ENCODE measurements around the gene AJAP1. TPM values are rescaled to one million over a fixed set of nuclear protein-coding genes. Genes with fewer than 3 reads are reported as not detected.

Gene AJAP1
- total and polyA plus RNA-seq, 12 donors, result 0.07 to 2.2 (median 0.44) TPM

GRCh38 chr1:4631321-4631720, 23.1 kb upstream of the AJAP1 start:
- Histone ChIP-seq H3K36me3 (replicated peaks in 1 of 2) (no peaks in the 10 kb centered on the region), H3K4me3 (no peak overlapping the region), H3K27me3 (no peaks in the 10 kb centered on the region), H3K9me3 (replicated peaks in 1 of 3) (no peaks in the 10 kb centered on the region), H3K4me1 (replicated peaks in 1 of 2) (no peaks in the 10 kb centered on the region), H3K27ac (no peak overlapping the region)
- no peak for TF ChIP-seq CTCF (IDR thresholded peaks at IDR 0.05)
- TF ChIP-seq POLR2A (IDR thresholded peaks at IDR 0.05), result no peak
- intact Hi-C loops (cut with DNase I), result no loop called here
- no peak for DNase-seq
- 50 to 78% (median 62%) methylated on average over 2 to 5 of the region's 5 CpGs for WGBS, 4 donors

GRCh38 chr1:4633346-4633745, 21.1 kb upstream of the AJAP1 start:
- WGBS, 4 donors, result 77 to 91% (median 85%) methylated on average over 6 to 9 of the region's 9 CpGs
- intact Hi-C loops (cut with DNase I), result no loop called here
- no peaks in the 10 kb centered on the region for H3K4me1 ChIP-seq (replicated peaks in 1 of 2)
- no peaks in the 10 kb centered on the region for H3K36me3 ChIP-seq (replicated peaks in 1 of 2)
- H3K27ac ChIP-seq, result no peak overlapping the region
- H3K9me3 ChIP-seq (replicated peaks in 1 of 3), result no peaks in the 10 kb centered on the region
- H3K4me3 ChIP-seq, result no peak overlapping the region
- H3K27me3 ChIP-seq, result no peaks in the 10 kb centered on the region
- DNase-seq, result no peak
- TF ChIP-seq POLR2A (IDR thresholded peaks at IDR 0.05) (no peak), CTCF (IDR thresholded peaks at IDR 0.05) (no peak)

- DNase-seq, result no peak
- Histone ChIP-seq H3K27me3 (no peaks in the 10 kb centered on the region), H3K36me3 (replicated peaks in 1 of 2) (no peaks in the 10 kb centered on the region), H3K4me1 (replicated peaks in 1 of 2) (no peaks in the 10 kb centered on the region), H3K9me3 (replicated peaks in 1 of 3) (no peaks in the 10 kb centered on the region), H3K27ac (no peak overlapping the region), H3K4me3 (no peak overlapping the region)
- TF ChIP-seq CTCF (IDR thresholded peaks at IDR 0.05), result no peak
- no peak for TF ChIP-seq POLR2A (IDR thresholded peaks at IDR 0.05)
- intact Hi-C loops (cut with DNase I), result no loop called here
- WGBS, 4 donors, result 71 to 77% (median 73%) methylated on average over 12 to 14 of the region's 14 CpGs
These were observed 20.1 kb upstream of the AJAP1 start for GRCh38 chr1:4634156-4634792.

GRCh38 chr1:4634793-4635406, 19.5 kb upstream of the AJAP1 start:
- Histone ChIP-seq H3K36me3 (replicated peaks in 1 of 2) (no peaks in the 10 kb centered on the region), H3K9me3 (replicated peaks in 1 of 3) (no peaks in the 10 kb centered on the region), H3K27me3 (no peaks in the 10 kb centered on the region), H3K4me1 (replicated peaks in 1 of 2) (no peaks in the 10 kb centered on the region), H3K27ac (no peak overlapping the region), H3K4me3 (no peak overlapping the region)
- DNase-seq, result no peak
- 54 to 76% (median 72%) methylated on average over 7 to 12 of the region's 12 CpGs for WGBS, 4 donors
- intact Hi-C loops (cut with DNase I), result no loop called here
- no peak for TF ChIP-seq POLR2A (IDR thresholded peaks at IDR 0.05)
- TF ChIP-seq CTCF (IDR thresholded peaks at IDR 0.05), result no peak
